Measurements from ENCODE around the gene RBM26. TPM values are rescaled to one million over a fixed set of nuclear protein-coding genes. Genes with fewer than 3 reads are reported as not detected.

RBM26 gene
- total RNA-seq, 4 donors from 2014 or later, result 34.8 to 96.6 (median 44.5) TPM

GRCh38 chr13:79448413-79448812 lies 42.4 kb upstream of the RBM26 start:
- TF ChIP-seq CTCF (IDR thresholded peaks at IDR 0.05), result no peak
- Histone ChIP-seq H3K4me3 (no peak overlapping the region), H3K27ac (no peak overlapping the region), H3K27me3 (no peaks in the 10 kb centered on the region), H3K9me3 (no peaks in the 10 kb centered on the region), H3K36me3 (no peaks in the 10 kb centered on the region), H3K4me1 (no peaks in the 10 kb centered on the region)
- DNase-seq, result no peak

GRCh38 chr13:79447741-79448140 lies 41.7 kb upstream of the RBM26 start:
- peaks cover 0 to 6% (median 0%) of the 10 kb centered on the region in 4 donors for H3K4me1 ChIP-seq
- H3K27ac ChIP-seq, result no peak overlapping the region
- H3K4me3 ChIP-seq, result no peak overlapping the region
- no peaks in the 10 kb centered on the region for H3K27me3 ChIP-seq
- no peak for DNase-seq
- no peaks in the 10 kb centered on the region for H3K9me3 ChIP-seq
- TF ChIP-seq POLR2A (IDR thresholded peaks at IDR 0.05) (no peak), CTCF (IDR thresholded peaks at IDR 0.05) (no peak)
- no peaks in the 10 kb centered on the region for H3K36me3 ChIP-seq

- no peaks in the 10 kb centered on the region for H3K36me3 ChIP-seq
- peaks cover 0 to 10% (median 0%) of the 10 kb centered on the region in 4 donors for H3K4me1 ChIP-seq
- no peaks in the 10 kb centered on the region for H3K27me3 ChIP-seq
- H3K9me3 ChIP-seq, result no peaks in the 10 kb centered on the region
- TF ChIP-seq POLR2A (IDR thresholded peaks at IDR 0.05) (no peak), CTCF (IDR thresholded peaks at IDR 0.05) (no peak)
- DNase-seq, result no peak
- H3K27ac ChIP-seq, result no peak overlapping the region
- H3K4me3 ChIP-seq, result no peak overlapping the region
Measured at GRCh38 chr13:79447141-79447540, 41.1 kb upstream of the RBM26 start.

GRCh38 chr13:79445968-79446645 lies 40.1 kb upstream of the RBM26 start:
- DNase-seq, result no peak
- Histone ChIP-seq H3K27me3 (no peaks in the 10 kb centered on the region), H3K36me3 (no peaks in the 10 kb centered on the region), H3K9me3 (no peaks in the 10 kb centered on the region), H3K4me3 (no peak overlapping the region), H3K27ac (no peak overlapping the region), H3K4me1 (peaks cover 0 to 10% (median 0%) of the 10 kb centered on the region in 4 donors)
- TF ChIP-seq CTCF (IDR thresholded peaks at IDR 0.05) (no peak), POLR2A (IDR thresholded peaks at IDR 0.05) (no peak)

GRCh38 chr13:79442706-79443105 lies 36.7 kb upstream of the RBM26 start:
- no peak for DNase-seq
- no peak for TF ChIP-seq CTCF (IDR thresholded peaks at IDR 0.05)
- no peak for TF ChIP-seq POLR2A (IDR thresholded peaks at IDR 0.05)
- Histone ChIP-seq H3K27me3 (no peaks in the 10 kb centered on the region), H3K4me1 (peaks cover 0 to 16% (median 0%) of the 10 kb centered on the region in 4 donors), H3K9me3 (no peaks in the 10 kb centered on the region), H3K27ac (peak overlapping the region in 3 of 4 donors; percentile 48 to 86 (median 82)), H3K4me3 (no peak overlapping the region), H3K36me3 (no peaks in the 10 kb centered on the region)

Data from Peyer's patch (tissue), 4 donors.